Neutrophil (primary cell): ENCODE data around the gene BICRAL.
"Not testable (repeated sequence)": the region's sequence is repeated elsewhere in the genome, so short reads cannot be mapped to it uniquely, and the experiment has no call there.

Source experiments
- H3K27ac ChIP-seq: fragments of 200-600 bp; sonication (generic); 2 replicates; pipeline ENCODE4 v1.5.1; 2016; ENCODE audit warnings: mild to moderate bottlenecking, moderate library complexity
- H3K27me3 ChIP-seq: fragments of 200-600 bp; sonication (generic); 2 replicates; pipeline ENCODE4 v1.6.0; 2016; ENCODE audit warnings: mild to moderate bottlenecking
- H3K36me3 ChIP-seq: fragments of 200-600 bp; sonication (generic); 2 replicates; pipeline ENCODE4 v1.5.1; 2017
- H3K4me1 ChIP-seq, 2 experiments: fragments of 200-600 bp in 1 of 2; sonication (generic) in 1 of 2; 1 replicate in 1 of 2; 2 replicates in 1 of 2; pipeline versions ENCODE4 v1.5.1 to v1.6.1; 2013 to 2016; ENCODE audit warnings: low read depth in 1 of 2, low read length in 1 of 2, mild to moderate bottlenecking in 1 of 2, moderate library complexity in 1 of 2; ENCODE audit not compliant: control insufficient read depth in 1 of 2, insufficient read depth in 1 of 2
- H3K4me3 ChIP-seq, 2 experiments: fragments of 200-600 bp in 1 of 2; sonication (generic) in 1 of 2; 1 replicate in 1 of 2; 2 replicates in 1 of 2; pipeline ENCODE4 v1.5.1; 2013 to 2016; ENCODE audit warnings: low read depth in 1 of 2, low read length in 1 of 2, mild to moderate bottlenecking in 1 of 2, moderate library complexity in 1 of 2
- H3K9me3 ChIP-seq: fragments of 200-600 bp; sonication (generic); 2 replicates; pipeline ENCODE4 v1.5.1; 2016
- TF ChIP-seq, protein P1 (sequence below): fragments of 200-600 bp; sonication (generic); IDR thresholded peaks from 2 replicates; pipeline ENCODE4 v1.5.1; 2016; ENCODE audit warnings: antibody characterized with exemption

BICRAL gene

GRCh38 chr6:42808492-42809483 is 26.9 kb downstream of the BICRAL start:
- H3K36me3 ChIP-seq = peaks cover 13% of the 10 kb centered on the region
- no peaks in the 10 kb centered on the region for H3K27me3 ChIP-seq
- no peak overlapping the region for H3K4me3 ChIP-seq
- H3K9me3 ChIP-seq = no peaks in the 10 kb centered on the region
- peaks cover 0 to 6% of the 10 kb centered on the region in 2 experiments for H3K4me1 ChIP-seq
- TF ChIP-seq, protein P1, sequence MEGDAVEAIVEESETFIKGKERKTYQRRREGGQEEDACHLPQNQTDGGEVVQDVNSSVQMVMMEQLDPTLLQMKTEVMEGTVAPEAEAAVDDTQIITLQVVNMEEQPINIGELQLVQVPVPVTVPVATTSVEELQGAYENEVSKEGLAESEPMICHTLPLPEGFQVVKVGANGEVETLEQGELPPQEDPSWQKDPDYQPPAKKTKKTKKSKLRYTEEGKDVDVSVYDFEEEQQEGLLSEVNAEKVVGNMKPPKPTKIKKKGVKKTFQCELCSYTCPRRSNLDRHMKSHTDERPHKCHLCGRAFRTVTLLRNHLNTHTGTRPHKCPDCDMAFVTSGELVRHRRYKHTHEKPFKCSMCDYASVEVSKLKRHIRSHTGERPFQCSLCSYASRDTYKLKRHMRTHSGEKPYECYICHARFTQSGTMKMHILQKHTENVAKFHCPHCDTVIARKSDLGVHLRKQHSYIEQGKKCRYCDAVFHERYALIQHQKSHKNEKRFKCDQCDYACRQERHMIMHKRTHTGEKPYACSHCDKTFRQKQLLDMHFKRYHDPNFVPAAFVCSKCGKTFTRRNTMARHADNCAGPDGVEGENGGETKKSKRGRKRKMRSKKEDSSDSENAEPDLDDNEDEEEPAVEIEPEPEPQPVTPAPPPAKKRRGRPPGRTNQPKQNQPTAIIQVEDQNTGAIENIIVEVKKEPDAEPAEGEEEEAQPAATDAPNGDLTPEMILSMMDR = no peak
- no peak overlapping the region for H3K27ac ChIP-seq

DNA sequence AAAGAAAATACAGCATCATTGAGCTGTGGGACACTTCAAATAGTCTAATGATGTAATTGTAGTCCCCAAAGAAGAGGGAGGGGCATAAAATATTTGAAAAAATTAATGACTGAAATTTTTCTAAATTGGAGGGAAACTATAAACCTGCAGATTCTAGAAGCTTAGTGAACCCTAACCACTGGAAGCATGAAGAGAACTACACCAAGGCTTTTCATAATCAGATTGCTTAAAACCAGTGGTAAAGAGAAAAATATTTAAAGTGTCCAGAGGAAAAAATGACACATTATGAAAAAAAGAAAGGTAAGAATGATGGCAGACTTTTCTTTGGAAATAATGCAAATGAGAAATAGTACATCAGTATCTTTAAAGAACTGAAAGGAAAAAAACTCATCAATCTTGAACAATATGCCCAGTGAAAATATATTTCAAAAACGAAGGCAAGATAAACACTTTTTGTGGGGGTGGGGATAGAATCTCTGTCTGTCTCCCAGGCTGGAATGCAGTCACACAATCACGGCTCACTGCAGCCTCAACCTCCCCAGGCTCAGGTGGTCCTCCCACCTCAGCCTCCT is 31.3 kb downstream of the BICRAL start:
- Histone ChIP-seq H3K4me3 (no peak overlapping the region), H3K4me1 (peaks cover 18 to 31% of the 10 kb centered on the region in 2 experiments), H3K27ac (no peak overlapping the region), H3K27me3 (no peaks in the 10 kb centered on the region), H3K36me3 (peaks cover 13% of the 10 kb centered on the region), H3K9me3 (no peaks in the 10 kb centered on the region)
- TF ChIP-seq, protein P1 = no peak

GRCh38 chr6:42813906-42814444 is 32.1 kb downstream of the BICRAL start:
- TF ChIP-seq, protein P1 = no peak
- H3K27me3 ChIP-seq = no peaks in the 10 kb centered on the region
- H3K9me3 ChIP-seq = no peaks in the 10 kb centered on the region
- H3K36me3 ChIP-seq = peaks cover 9% of the 10 kb centered on the region
- no peak overlapping the region for H3K27ac ChIP-seq
- H3K4me3 ChIP-seq = no peak overlapping the region
- peaks cover 18 to 32% of the 10 kb centered on the region in 2 experiments for H3K4me1 ChIP-seq

GRCh38 chr6:42815726-42816125 is 33.9 kb downstream of the BICRAL start:
- not testable (repeated sequence) for H3K4me3 ChIP-seq, H3K27me3 ChIP-seq, H3K9me3 ChIP-seq, H3K36me3 ChIP-seq
- H3K4me1 ChIP-seq = peaks cover 18 to 27% of the 10 kb centered on the region in 2 experiments
- H3K27ac ChIP-seq = peak overlapping the region; percentile 5

GRCh38 chr6:42817907-42818306 is 36.1 kb downstream of the BICRAL start:
- peaks cover 18 to 27% of the 10 kb centered on the region in 2 experiments for H3K4me1 ChIP-seq
- peaks cover 15% of the 10 kb centered on the region for H3K36me3 ChIP-seq
- H3K4me3 ChIP-seq = peak overlapping the region in 1 of 2 experiments; percentile 5
- H3K9me3 ChIP-seq = no peaks in the 10 kb centered on the region
- no peak overlapping the region for H3K27ac ChIP-seq
- TF ChIP-seq, protein P1 = no peak
- no peaks in the 10 kb centered on the region for H3K27me3 ChIP-seq
